ENCODE measurements around the gene SKIDA1. TPM values are rescaled to one million over a fixed set of nuclear protein-coding genes. Genes with fewer than 3 reads are reported as not detected.

Gene SKIDA1
- total RNA-seq, 1 donor from 2014 or later: 7.8 TPM

DNA sequence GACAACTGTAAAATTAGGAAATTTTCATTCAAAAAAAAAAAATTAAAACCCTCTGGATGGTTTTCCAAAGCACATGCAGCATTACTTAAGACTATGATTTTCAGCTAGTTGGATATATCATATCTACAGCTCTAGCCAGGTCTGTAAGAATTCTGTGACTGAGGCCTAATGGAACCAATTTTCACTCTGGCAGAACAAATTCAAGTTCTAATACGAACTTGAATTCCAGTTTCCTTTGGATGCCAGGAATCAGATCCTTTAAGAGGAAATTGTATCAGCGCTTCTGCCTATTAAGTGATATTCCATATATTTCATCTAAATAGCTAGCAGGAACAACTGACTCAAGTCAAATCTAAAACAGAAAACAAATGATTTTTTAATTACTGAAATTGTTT, 34.8 kb downstream of the SKIDA1 start:
- Histone ChIP-seq H3K27ac (ENCODE audit: low read depth, low read length) (no peak overlapping the region), H3K27me3 (ENCODE audit: insufficient read depth, low read length) (no peaks in the 10 kb centered on the region), H3K4me3 (ENCODE audit: insufficient read depth, low read depth, low read length) (no peak overlapping the region), H3K36me3 (ENCODE audit: insufficient read depth, low read length) (no peaks in the 10 kb centered on the region), H3K4me2 (ENCODE audit: low read length) (no peak overlapping the region), H3K4me1 (ENCODE audit: insufficient read depth, low read length) (no peaks in the 10 kb centered on the region), H3K9me3 (ENCODE audit: insufficient read depth, low read depth, low read length) (no peaks in the 10 kb centered on the region), H3K9ac (ENCODE audit: low read length) (no peak overlapping the region), H3K79me2 (ENCODE audit: insufficient read depth, low read length) (no peaks in the 10 kb centered on the region), H4K20me1 (ENCODE audit: insufficient read depth, low read length) (no peaks in the 10 kb centered on the region), H2AFZ (ENCODE audit: low read depth, low read length) (no peak overlapping the region)
- Mint-ChIP-seq H3K27ac (ENCODE audit: unreplicated experiment) (no peak overlapping the region), H3K9me3 (ENCODE audit: unreplicated experiment) (no peaks in the 10 kb centered on the region), H3K36me3 (ENCODE audit: low read depth, unreplicated experiment) (peaks cover 11% of the 10 kb centered on the region), H3K4me3 (ENCODE audit: unreplicated experiment) (no peak overlapping the region), H3K27me3 (ENCODE audit: low read depth, unreplicated experiment) (no peaks in the 10 kb centered on the region), H3K4me1 (ENCODE audit: low read depth, unreplicated experiment) (peaks cover 18% of the 10 kb centered on the region)
- no peak for FAIRE-seq
- no peak for TF ChIP-seq EZH2 (IDR thresholded peaks at IDR 0.05; ENCODE audit: insufficient read depth, low read length)
- TF ChIP-seq, protein P1, sequence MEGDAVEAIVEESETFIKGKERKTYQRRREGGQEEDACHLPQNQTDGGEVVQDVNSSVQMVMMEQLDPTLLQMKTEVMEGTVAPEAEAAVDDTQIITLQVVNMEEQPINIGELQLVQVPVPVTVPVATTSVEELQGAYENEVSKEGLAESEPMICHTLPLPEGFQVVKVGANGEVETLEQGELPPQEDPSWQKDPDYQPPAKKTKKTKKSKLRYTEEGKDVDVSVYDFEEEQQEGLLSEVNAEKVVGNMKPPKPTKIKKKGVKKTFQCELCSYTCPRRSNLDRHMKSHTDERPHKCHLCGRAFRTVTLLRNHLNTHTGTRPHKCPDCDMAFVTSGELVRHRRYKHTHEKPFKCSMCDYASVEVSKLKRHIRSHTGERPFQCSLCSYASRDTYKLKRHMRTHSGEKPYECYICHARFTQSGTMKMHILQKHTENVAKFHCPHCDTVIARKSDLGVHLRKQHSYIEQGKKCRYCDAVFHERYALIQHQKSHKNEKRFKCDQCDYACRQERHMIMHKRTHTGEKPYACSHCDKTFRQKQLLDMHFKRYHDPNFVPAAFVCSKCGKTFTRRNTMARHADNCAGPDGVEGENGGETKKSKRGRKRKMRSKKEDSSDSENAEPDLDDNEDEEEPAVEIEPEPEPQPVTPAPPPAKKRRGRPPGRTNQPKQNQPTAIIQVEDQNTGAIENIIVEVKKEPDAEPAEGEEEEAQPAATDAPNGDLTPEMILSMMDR (IDR thresholded peaks at IDR 0.05; ENCODE audit: insufficient read depth, low read depth, low read length): no peak
- DNase-seq (ENCODE audit: low read depth): no peak

- Mint-ChIP-seq H3K4me3 (ENCODE audit: unreplicated experiment) (no peak overlapping the region), H3K27ac (ENCODE audit: unreplicated experiment) (no peak overlapping the region), H3K36me3 (ENCODE audit: low read depth, unreplicated experiment) (peaks cover 11% of the 10 kb centered on the region), H3K9me3 (ENCODE audit: unreplicated experiment) (no peaks in the 10 kb centered on the region), H3K27me3 (ENCODE audit: low read depth, unreplicated experiment) (no peaks in the 10 kb centered on the region), H3K4me1 (ENCODE audit: low read depth, unreplicated experiment) (peaks cover 18% of the 10 kb centered on the region)
- no peaks in the 10 kb centered on the region for H3K27me3 ChIP-seq (ENCODE audit: insufficient read depth, low read length)
- no peaks in the 10 kb centered on the region for H4K20me1 ChIP-seq (ENCODE audit: insufficient read depth, low read length)
- no peak overlapping the region for H3K4me3 ChIP-seq (ENCODE audit: insufficient read depth, low read depth, low read length)
- no peaks in the 10 kb centered on the region for H3K4me1 ChIP-seq (ENCODE audit: insufficient read depth, low read length)
- FAIRE-seq: no peak
- DNase-seq (ENCODE audit: low read depth): no peak
- H3K9me3 ChIP-seq (ENCODE audit: insufficient read depth, low read depth, low read length): no peaks in the 10 kb centered on the region
- TF ChIP-seq, protein P1 (IDR thresholded peaks at IDR 0.05; ENCODE audit: insufficient read depth, low read depth, low read length): no peak
- no peak for TF ChIP-seq EZH2 (IDR thresholded peaks at IDR 0.05; ENCODE audit: insufficient read depth, low read length)
- no peak overlapping the region for H2AFZ ChIP-seq (ENCODE audit: low read depth, low read length)
- H3K36me3 ChIP-seq (ENCODE audit: insufficient read depth, low read length): no peaks in the 10 kb centered on the region
- no peak overlapping the region for H3K9ac ChIP-seq (ENCODE audit: low read length)
- no peaks in the 10 kb centered on the region for H3K79me2 ChIP-seq (ENCODE audit: insufficient read depth, low read length)
- no peak overlapping the region for H3K27ac ChIP-seq (ENCODE audit: low read depth, low read length)
- H3K4me2 ChIP-seq (ENCODE audit: low read length): no peak overlapping the region
Observed at GRCh38 chr10:21490028-21490710, 35.3 kb downstream of the SKIDA1 start.

- Mint-ChIP-seq H3K9me3 (ENCODE audit: unreplicated experiment) (no peaks in the 10 kb centered on the region), H3K27ac (ENCODE audit: unreplicated experiment) (peak overlapping the region; percentile 4), H3K4me3 (ENCODE audit: unreplicated experiment) (no peak overlapping the region), H3K36me3 (ENCODE audit: low read depth, unreplicated experiment) (peaks cover 10% of the 10 kb centered on the region), H3K27me3 (ENCODE audit: low read depth, unreplicated experiment) (no peaks in the 10 kb centered on the region), H3K4me1 (ENCODE audit: low read depth, unreplicated experiment) (peaks cover 17% of the 10 kb centered on the region)
- Histone ChIP-seq H3K9ac (ENCODE audit: low read length) (no peak overlapping the region), H4K20me1 (ENCODE audit: insufficient read depth, low read length) (no peaks in the 10 kb centered on the region), H2AFZ (ENCODE audit: low read depth, low read length) (no peak overlapping the region), H3K36me3 (ENCODE audit: insufficient read depth, low read length) (no peaks in the 10 kb centered on the region), H3K4me3 (ENCODE audit: insufficient read depth, low read depth, low read length) (no peak overlapping the region), H3K9me3 (ENCODE audit: insufficient read depth, low read depth, low read length) (no peaks in the 10 kb centered on the region), H3K27ac (ENCODE audit: low read depth, low read length) (no peak overlapping the region), H3K79me2 (ENCODE audit: insufficient read depth, low read length) (no peaks in the 10 kb centered on the region), H3K27me3 (ENCODE audit: insufficient read depth, low read length) (no peaks in the 10 kb centered on the region), H3K4me2 (ENCODE audit: low read length) (no peak overlapping the region), H3K4me1 (ENCODE audit: insufficient read depth, low read length) (no peaks in the 10 kb centered on the region)
- no peak for TF ChIP-seq EZH2 (IDR thresholded peaks at IDR 0.05; ENCODE audit: insufficient read depth, low read length)
- TF ChIP-seq, protein P1 (IDR thresholded peaks at IDR 0.05; ENCODE audit: insufficient read depth, low read depth, low read length): no peak
- FAIRE-seq (no peak), DNase-seq (ENCODE audit: low read depth) (no peak)
Observed at GRCh38 chr10:21488957-21489446, 36.5 kb downstream of the SKIDA1 start.

All from astrocyte (in vitro differentiated cells and primary cell).